GM12864 (cell line): ENCODE data around the gene TSPOAP1.

Experiments
- DNase-seq: peaks from one replicate; pipeline ENCODE4 v3.0.0-alpha.2; 2011; ENCODE audit warnings: low read depth
- H3K4me3 ChIP-seq: 2 replicates; pipeline ENCODE4 v1.5.1; 2011; ENCODE audit warnings: mild to moderate bottlenecking, low read depth, low read length, control low read depth
- CTCF ChIP-seq: IDR thresholded peaks from 2 replicates; pipeline ENCODE4 v1.5.1; 2011; ENCODE audit warnings: low read depth, mild to moderate bottlenecking, moderate library complexity, low read length, control low read depth, inconsistent platforms; ENCODE audit errors: missing control alignments

The TSPOAP1 gene

GRCh38 chr17:58354541-58355216 lies 26.1 kb upstream of the TSPOAP1 start:
- no peak overlapping the region for H3K4me3 ChIP-seq
- no peak for TF ChIP-seq CTCF
- DNase-seq = no peak

GRCh38 chr17:58353389-58353825 lies 24.8 kb upstream of the TSPOAP1 start:
- peak overlapping the region; percentile 84; the same call in 1 of the 2 replicates for H3K4me3 ChIP-seq
- no peak for TF ChIP-seq CTCF
- DNase-seq = no peak

- peak overlapping the region; percentile 84 for H3K4me3 ChIP-seq
- no peak for DNase-seq
- no peak for TF ChIP-seq CTCF
These were observed 24.2 kb upstream of the TSPOAP1 start for GRCh38 chr17:58352596-58353388.

DNA sequence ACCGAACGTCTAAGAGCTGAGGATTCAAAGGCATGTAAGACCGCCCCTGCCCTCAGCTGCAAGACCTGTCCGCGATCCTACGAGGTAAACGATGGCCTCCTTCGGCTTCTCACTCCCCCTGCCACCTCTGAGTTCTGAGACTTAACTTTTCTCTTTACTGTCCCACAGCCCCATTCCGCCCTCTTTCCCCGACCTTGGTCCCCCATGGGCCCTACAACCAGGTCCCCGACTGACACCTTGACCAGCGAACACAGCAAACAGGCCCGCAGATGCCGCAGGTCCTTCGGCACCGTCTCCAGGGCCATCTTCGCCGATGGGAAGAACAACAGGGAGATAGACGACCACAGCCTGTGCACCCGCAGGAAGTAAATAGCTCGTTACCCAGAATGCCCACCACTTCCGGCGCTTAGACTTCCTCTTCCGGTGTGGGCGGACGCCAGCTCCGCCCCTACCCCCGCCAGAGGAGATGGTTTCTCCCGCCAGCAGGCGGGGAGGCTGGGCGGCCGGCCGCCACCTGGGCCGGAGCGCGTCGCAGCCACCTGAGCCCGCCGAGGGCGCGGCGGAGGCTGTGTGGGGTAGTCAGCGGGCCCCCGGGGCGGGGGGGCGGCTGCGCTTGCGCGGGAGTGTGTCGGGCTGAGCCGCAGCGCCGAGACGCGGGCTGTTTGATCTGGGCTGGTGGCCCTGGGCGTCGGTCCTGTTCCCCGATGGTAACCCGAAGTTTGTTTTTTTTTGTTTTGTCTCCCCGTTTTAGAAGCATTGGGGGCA lies 23.4 kb upstream of the TSPOAP1 start, which contains the start of gene SUPT4H1:
Gene SUPT4H1, minus strand, starts transcription at position 371 of the 765 bp plus-strand sequence. Its CDS starts 66 bp downstream, at position 305.
- TF ChIP-seq CTCF = no peak
- peak within 1 kb of the TSS; percentile 84 for H3K4me3 ChIP-seq
- peak; percentile 84 for DNase-seq

- H3K4me3 ChIP-seq = peak overlapping the region; percentile 84
- no peak for TF ChIP-seq CTCF
- no peak for DNase-seq
These were observed 22.6 kb upstream of the TSPOAP1 start for GRCh38 chr17:58351182-58351581.

DNA sequence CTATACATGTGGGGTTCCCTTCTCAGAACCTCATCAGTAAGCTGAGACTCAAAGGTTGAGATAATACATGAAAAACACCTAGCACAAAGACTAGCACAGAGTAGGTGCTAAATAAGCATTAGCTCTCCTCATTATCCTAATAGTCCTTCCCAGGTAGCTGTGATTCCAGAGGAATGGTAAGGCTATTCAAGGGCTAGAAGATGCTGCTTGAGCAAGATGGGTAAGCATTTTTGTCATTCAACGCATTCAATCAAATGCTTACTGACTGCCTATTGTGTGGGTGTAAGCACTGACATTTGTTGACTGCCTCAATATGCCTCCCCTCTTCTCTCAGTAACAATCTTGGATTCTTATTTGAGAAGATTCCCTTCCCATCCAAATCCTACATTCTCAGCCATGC lies 19.4 kb upstream of the TSPOAP1 start:
- H3K4me3 ChIP-seq = no peak overlapping the region
- no peak for DNase-seq
- TF ChIP-seq CTCF = no peak
